ENCODE results near the gene PPFIBP1. TPM values are rescaled to one million over a fixed set of nuclear protein-coding genes. Genes with fewer than 3 reads are reported as not detected.

PPFIBP1 gene
- total and polyA plus RNA-seq, 8 donors, result 6.6 to 254 (median 50.0) TPM

DNA sequence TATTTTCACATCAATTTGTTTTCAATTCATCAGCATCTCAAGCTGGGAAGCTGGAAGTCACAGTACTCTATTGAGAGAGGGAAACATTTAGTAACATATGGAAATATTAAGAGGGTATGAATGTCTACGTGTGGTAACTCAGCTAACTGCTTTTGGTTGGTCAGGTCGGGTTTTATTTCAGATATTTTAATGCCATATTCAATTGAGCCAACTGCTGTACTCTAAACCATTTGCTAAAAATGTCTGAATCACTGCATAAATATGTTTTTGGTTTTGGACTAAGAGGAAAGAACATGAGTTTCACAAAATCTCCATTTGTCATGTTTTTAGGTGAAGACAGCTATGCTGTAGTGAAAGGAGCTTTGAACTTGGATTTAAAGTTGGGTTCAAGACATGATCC, 18.9 kb upstream of the PPFIBP1 start:
- Histone ChIP-seq H3K4me3 (no peak overlapping the region), H3K9me3 (peaks cover 0 to 4% (median 0%) of the 10 kb centered on the region in 4 donors), H3K27me3 (no peaks in the 10 kb centered on the region), H3K4me1 (no peaks in the 10 kb centered on the region), H3K27ac (no peak overlapping the region), H3K36me3 (no peaks in the 10 kb centered on the region)
- TF ChIP-seq POLR2AphosphoS5 (IDR thresholded peaks at IDR 0.05), result no peak
- TF ChIP-seq, protein P1, sequence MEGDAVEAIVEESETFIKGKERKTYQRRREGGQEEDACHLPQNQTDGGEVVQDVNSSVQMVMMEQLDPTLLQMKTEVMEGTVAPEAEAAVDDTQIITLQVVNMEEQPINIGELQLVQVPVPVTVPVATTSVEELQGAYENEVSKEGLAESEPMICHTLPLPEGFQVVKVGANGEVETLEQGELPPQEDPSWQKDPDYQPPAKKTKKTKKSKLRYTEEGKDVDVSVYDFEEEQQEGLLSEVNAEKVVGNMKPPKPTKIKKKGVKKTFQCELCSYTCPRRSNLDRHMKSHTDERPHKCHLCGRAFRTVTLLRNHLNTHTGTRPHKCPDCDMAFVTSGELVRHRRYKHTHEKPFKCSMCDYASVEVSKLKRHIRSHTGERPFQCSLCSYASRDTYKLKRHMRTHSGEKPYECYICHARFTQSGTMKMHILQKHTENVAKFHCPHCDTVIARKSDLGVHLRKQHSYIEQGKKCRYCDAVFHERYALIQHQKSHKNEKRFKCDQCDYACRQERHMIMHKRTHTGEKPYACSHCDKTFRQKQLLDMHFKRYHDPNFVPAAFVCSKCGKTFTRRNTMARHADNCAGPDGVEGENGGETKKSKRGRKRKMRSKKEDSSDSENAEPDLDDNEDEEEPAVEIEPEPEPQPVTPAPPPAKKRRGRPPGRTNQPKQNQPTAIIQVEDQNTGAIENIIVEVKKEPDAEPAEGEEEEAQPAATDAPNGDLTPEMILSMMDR (IDR thresholded peaks at IDR 0.05), result no peak
- no peak for TF ChIP-seq POLR2A (IDR thresholded peaks at IDR 0.05)
- no peak for TF ChIP-seq EP300 (IDR thresholded peaks at IDR 0.05)
- 83 to 95% (median 90%) methylated on average over 2 of the region's 2 CpGs for WGBS, 5 donors
- DNase-seq, result no peak
- intact Hi-C loops (cut with DNase I; ENCODE audit: low total_unique reads), result no loop called here

DNA sequence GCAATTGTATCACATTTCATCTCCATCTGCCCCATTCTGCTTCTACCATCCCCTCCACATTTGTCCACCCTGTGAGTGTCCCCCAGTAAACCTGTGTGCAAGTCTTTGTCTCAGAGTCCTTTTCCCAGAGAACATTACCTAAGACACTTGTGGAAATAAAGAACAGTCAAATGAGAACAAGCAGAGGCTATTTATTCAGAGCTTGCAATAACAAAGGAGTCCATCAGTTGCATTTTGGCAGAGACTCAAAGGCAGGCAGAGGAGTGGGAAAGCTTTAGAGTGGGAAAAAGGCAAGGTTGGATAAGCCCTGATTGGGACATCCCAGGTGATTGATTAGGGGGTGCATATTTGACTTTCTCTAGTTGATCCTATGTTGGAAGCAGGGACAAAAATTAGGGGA, 18.2 kb upstream of the PPFIBP1 start:
- Histone ChIP-seq H3K27me3 (no peaks in the 10 kb centered on the region), H3K4me1 (no peaks in the 10 kb centered on the region), H3K9me3 (peaks cover 0 to 4% (median 0%) of the 10 kb centered on the region in 4 donors), H3K4me3 (no peak overlapping the region), H3K36me3 (no peaks in the 10 kb centered on the region), H3K27ac (no peak overlapping the region)
- TF ChIP-seq POLR2AphosphoS5 (IDR thresholded peaks at IDR 0.05) (no peak), POLR2A (IDR thresholded peaks at IDR 0.05) (no peak), EP300 (IDR thresholded peaks at IDR 0.05) (no peak)
- TF ChIP-seq, protein P1 (IDR thresholded peaks at IDR 0.05), result no peak
- no peak for DNase-seq
- intact Hi-C loops (cut with DNase I; ENCODE audit: low total_unique reads), result no loop called here

DNA sequence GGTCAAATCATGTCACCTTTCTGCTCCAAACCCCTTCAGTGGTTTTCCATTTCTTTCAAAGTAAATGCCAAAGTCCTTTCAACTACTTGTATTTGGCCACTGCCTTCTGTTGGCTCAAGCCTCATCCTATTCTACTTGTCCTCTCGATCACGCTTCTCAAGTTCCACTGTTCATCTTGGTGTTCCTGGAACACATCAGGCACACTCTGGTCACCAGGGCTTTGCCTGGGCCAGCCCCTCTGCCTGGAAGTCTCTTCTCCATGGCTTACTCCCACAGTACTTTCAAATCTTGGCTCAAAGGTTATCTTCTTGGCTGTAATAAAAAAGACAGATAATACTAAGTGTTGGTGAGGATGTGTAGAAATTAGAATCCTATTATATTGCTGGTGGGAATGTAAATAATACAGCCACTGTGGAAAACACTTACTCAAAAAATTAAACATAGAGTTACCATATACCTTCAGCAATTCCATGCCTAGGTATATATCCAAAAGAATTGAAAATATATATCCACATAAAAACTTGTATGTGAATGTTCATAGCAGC, 17.3 kb upstream of the PPFIBP1 start:
- intact Hi-C loops (cut with DNase I; ENCODE audit: low total_unique reads), result no loop called here
- Histone ChIP-seq H3K27ac (no peak overlapping the region), H3K27me3 (no peaks in the 10 kb centered on the region), H3K4me1 (peaks cover 0 to 9% (median 6%) of the 10 kb centered on the region in 4 donors), H3K4me3 (no peak overlapping the region), H3K36me3 (no peaks in the 10 kb centered on the region), H3K9me3 (peaks cover 0 to 4% (median 0%) of the 10 kb centered on the region in 4 donors)
- TF ChIP-seq POLR2A (IDR thresholded peaks at IDR 0.05), result no peak
- no peak for TF ChIP-seq POLR2AphosphoS5 (IDR thresholded peaks at IDR 0.05)
- 96 to 100% (median 98%) methylated on average over 2 of the region's 2 CpGs for WGBS, 5 donors
- no peak for DNase-seq

DNA sequence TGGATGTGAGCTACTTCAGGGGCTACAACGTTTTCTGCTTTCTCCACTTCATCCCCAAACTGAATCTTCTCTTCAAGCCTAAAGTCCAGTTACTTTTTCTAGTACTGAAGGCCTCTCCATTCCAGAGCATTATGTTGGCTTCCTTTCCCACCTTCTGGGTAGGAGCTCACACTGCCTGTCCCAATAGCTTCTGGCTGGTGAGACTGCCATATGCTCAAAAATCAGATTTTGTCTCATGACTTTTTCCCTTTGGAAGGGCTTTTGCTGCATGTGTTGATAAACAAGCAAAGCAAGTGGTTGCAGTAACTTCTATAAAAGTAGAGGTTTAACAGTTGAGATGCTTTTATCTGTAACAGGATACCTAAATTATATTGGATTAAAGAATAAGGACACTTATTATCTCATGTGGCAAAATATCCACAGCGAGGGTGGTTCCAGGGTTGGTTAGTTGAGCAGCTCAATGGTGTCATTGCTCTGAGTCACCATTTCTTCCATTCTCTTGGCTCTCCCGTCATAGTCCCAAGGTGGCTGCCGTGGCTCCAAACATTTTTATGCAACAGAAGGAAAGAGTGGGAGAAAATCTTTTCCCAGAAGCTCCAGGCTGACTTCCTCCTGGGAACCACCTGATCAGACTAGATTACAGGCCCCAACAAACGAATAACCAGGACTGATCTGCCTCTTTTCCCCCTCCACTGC, 15.1 kb upstream of the PPFIBP1 start:
- H3K27me3 ChIP-seq, result no peaks in the 10 kb centered on the region
- H3K4me3 ChIP-seq, result no peak overlapping the region
- no peaks in the 10 kb centered on the region for H3K36me3 ChIP-seq
- no peak overlapping the region for H3K27ac ChIP-seq
- no peak for DNase-seq
- 78 to 85% (median 83%) methylated on average over 5 of the region's 5 CpGs for WGBS, 5 donors
- peaks cover 0 to 11% (median 6%) of the 10 kb centered on the region in 4 donors for H3K4me1 ChIP-seq
- intact Hi-C loops (cut with DNase I; ENCODE audit: low total_unique reads), result no loop called here
- TF ChIP-seq POLR2A (IDR thresholded peaks at IDR 0.05) (no peak), EP300 (IDR thresholded peaks at IDR 0.05) (no peak), POLR2AphosphoS5 (IDR thresholded peaks at IDR 0.05) (no peak)
- TF ChIP-seq, protein P1 (IDR thresholded peaks at IDR 0.05), result no peak
- H3K9me3 ChIP-seq, result peaks cover 0 to 4% (median 0%) of the 10 kb centered on the region in 4 donors

Measured in stomach (tissue), 9 donors.